ENCODE measurements around the gene KCNG4. TPM values are rescaled to one million over a fixed set of nuclear protein-coding genes. Genes with fewer than 3 reads are reported as not detected.

Gene KCNG4
- total and polyA plus RNA-seq, 12 donors: not detected

GRCh38 chr16:84247331-84247730 is 7.5 kb upstream of the KCNG4 start:
- intact Hi-C loops (cut with DNase I): no loop called here
- no peak for DNase-seq
- 92% methylated on average over 3 to 6 of the region's 6 CpGs for WGBS, 2 donors
- Histone ChIP-seq H3K27me3 (peaks cover 0 to 18% (median 8%) of the 10 kb centered on the region in 7 donors), H3K36me3 (no peaks in the 10 kb centered on the region), H3K4me1 (no peaks in the 10 kb centered on the region), H3K4me3 (no peak overlapping the region), H3K27ac (no peak overlapping the region), H3K9me3 (no peaks in the 10 kb centered on the region)
- no peak for ATAC-seq
- no peak for TF ChIP-seq CTCF (IDR thresholded peaks at IDR 0.05)

- no peak for ATAC-seq
- Histone ChIP-seq H3K4me3 (no peak overlapping the region), H3K36me3 (no peaks in the 10 kb centered on the region), H3K27ac (no peak overlapping the region), H3K4me1 (no peaks in the 10 kb centered on the region), H3K27me3 (peaks cover 0 to 22% (median 15%) of the 10 kb centered on the region in 7 donors), H3K9me3 (no peaks in the 10 kb centered on the region)
- WGBS, 2 donors: 79 to 80% methylated on average over 5 of the region's 5 CpGs
- TF ChIP-seq CTCF (IDR thresholded peaks at IDR 0.05): no peak
- intact Hi-C loops (cut with DNase I): no loop called here
- DNase-seq: no peak
Measured at GRCh38 chr16:84246679-84247077, 6.9 kb upstream of the KCNG4 start.

- H3K27ac ChIP-seq: no peak overlapping the region
- H3K4me1 ChIP-seq: no peaks in the 10 kb centered on the region
- no peaks in the 10 kb centered on the region for H3K9me3 ChIP-seq
- DNase-seq (no peak), ATAC-seq (no peak)
- no peak for TF ChIP-seq CTCF (IDR thresholded peaks at IDR 0.05)
- 83 to 84% methylated on average over 10 of the region's 10 CpGs for WGBS, 2 donors
- H3K27me3 ChIP-seq: peaks cover 0 to 27% (median 20%) of the 10 kb centered on the region in 7 donors
- no peaks in the 10 kb centered on the region for H3K36me3 ChIP-seq
- intact Hi-C loops (cut with DNase I): no loop called here
- no peak overlapping the region for H3K4me3 ChIP-seq
Measured at GRCh38 chr16:84245956-84246678, 6.3 kb upstream of the KCNG4 start.

GRCh38 chr16:84244728-84245127 is 4.9 kb upstream of the KCNG4 start:
- Histone ChIP-seq H3K27me3 (peaks cover 0 to 34% (median 32%) of the 10 kb centered on the region in 7 donors), H3K36me3 (no peaks in the 10 kb centered on the region), H3K9me3 (no peaks in the 10 kb centered on the region), H3K27ac (no peak overlapping the region), H3K4me1 (peaks cover 0 to 4% (median 0%) of the 10 kb centered on the region in 9 donors), H3K4me3 (no peak overlapping the region)
- WGBS, 2 donors: 98 to 100% methylated on average over 2 of the region's 2 CpGs
- DNase-seq: no peak
- no peak for ATAC-seq
- no peak for TF ChIP-seq CTCF (IDR thresholded peaks at IDR 0.05)
- intact Hi-C loops (cut with DNase I): no loop called here
